OCI-LY3 (cell line): ENCODE results near the gene DSPP.

Experiments
- H2AFZ ChIP-seq: fragments of 200-600, 300-600 bp; shearing (Covaris generic); 2 replicates; pipeline ENCODE4 v1.6.0; 2014; ENCODE audit warnings: antibody characterized with exemption, low read depth, low read length
- H3K27ac ChIP-seq: fragments of 200-600, 300-600 bp; sonication (generic); 2 replicates; pipeline ENCODE4 v1.5.1; 2014; ENCODE audit warnings: mild to moderate bottlenecking, low read length, moderate library complexity, mixed read lengths
- H3K27me3 ChIP-seq: fragments of 200-600, 300-600 bp; sonication (generic); 2 replicates; pipeline ENCODE4 v1.6.1; 2014; ENCODE audit warnings: low read depth, low read length, mixed read lengths
- H3K36me3 ChIP-seq: fragments of 200-600, 300-600 bp; sonication (generic); replicated peaks from 2 replicates; pipeline ENCODE3; 2014; ENCODE audit warnings: low read depth, low read length, mixed read lengths
- H3K4me1 ChIP-seq: fragments of 300-600, 200-600 bp; sonication (generic); 2 replicates; pipeline ENCODE4 v1.6.1; 2014; ENCODE audit warnings: low read length, mixed read lengths
- H3K4me2 ChIP-seq: fragments of 200-600, 300-600 bp; sonication (generic); 2 replicates; pipeline ENCODE4 v1.6.1; 2014; ENCODE audit warnings: low read length, mixed read lengths
- H3K4me3 ChIP-seq: fragments of 300-600, 200-600 bp; sonication (generic); 2 replicates; pipeline ENCODE4 v1.5.1; 2014; ENCODE audit warnings: antibody characterized with exemption, mild to moderate bottlenecking, low read length, moderate library complexity
- H3K79me2 ChIP-seq: fragments of 300-600, 200-600 bp; shearing (Covaris generic); 2 replicates; pipeline ENCODE4 v1.6.1; 2014; ENCODE audit warnings: mild to moderate bottlenecking, low read length, mixed read lengths
- H3K9ac ChIP-seq: fragments of 300-600, 200-600 bp; shearing (Covaris generic); 2 replicates; pipeline ENCODE4 v1.6.0; 2014; ENCODE audit warnings: mild to moderate bottlenecking, low read length, moderate library complexity
- H3K9me3 ChIP-seq: fragments of 200-600, 300-600 bp; shearing (Covaris generic); 2 replicates; pipeline ENCODE4 v1.6.1; 2014; ENCODE audit warnings: low read length, mixed read lengths; ENCODE audit not compliant: insufficient read depth
- H4K20me1 ChIP-seq: fragments of 200-600, 300-600 bp; sonication (generic); 2 replicates; pipeline ENCODE4 v1.6.1; 2016; ENCODE audit warnings: low read length, mixed read lengths; ENCODE audit not compliant: insufficient read depth
- EZH2phosphoT487 ChIP-seq: fragments of 200-600 bp; shearing (Covaris generic); IDR thresholded peaks from 2 replicates; pipeline ENCODE4 v1.6.1; 2018; ENCODE audit warnings: antibody characterized with exemption, mixed run types, low read depth
- TF ChIP-seq, protein P1 (sequence below): fragments of 200-600, 300-600 bp; sonication (generic); IDR thresholded peaks from 2 replicates; pipeline ENCODE4 v1.5.1; 2014; ENCODE audit warnings: antibody characterized with exemption, low read length, low read depth

DSPP gene

GRCh38 chr4:87633243-87633642 lies 24.9 kb downstream of the DSPP start:
- H3K79me2 ChIP-seq: no peaks in the 10 kb centered on the region
- H3K9me3 ChIP-seq: no peaks in the 10 kb centered on the region
- H2AFZ ChIP-seq: no peak overlapping the region
- no peak overlapping the region for H3K9ac ChIP-seq
- no peaks in the 10 kb centered on the region for H3K4me1 ChIP-seq
- no peak overlapping the region for H3K4me2 ChIP-seq
- no peaks in the 10 kb centered on the region for H3K27me3 ChIP-seq
- TF ChIP-seq EZH2phosphoT487: no peak
- H3K27ac ChIP-seq: no peak overlapping the region
- H3K36me3 ChIP-seq: no peaks in the 10 kb centered on the region
- no peaks in the 10 kb centered on the region for H4K20me1 ChIP-seq
- H3K4me3 ChIP-seq: no peak overlapping the region

DNA sequence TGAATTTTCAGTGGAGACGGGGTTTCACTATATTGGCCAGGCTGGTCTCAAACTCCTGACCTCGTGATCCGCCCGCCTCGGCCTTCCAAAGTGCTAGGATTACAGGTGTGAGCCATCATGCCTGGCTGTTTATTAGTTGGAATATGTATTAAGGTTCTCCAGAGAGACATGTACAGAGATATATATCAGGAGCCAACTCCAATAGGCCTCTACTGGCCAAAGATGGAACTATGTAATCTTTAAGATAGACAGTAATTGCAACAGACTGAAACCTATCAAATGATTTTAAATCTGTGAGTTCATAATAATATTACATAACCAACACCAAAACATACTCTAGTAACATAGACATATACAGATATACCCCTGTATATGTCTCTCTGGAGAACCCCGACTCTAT lies 36.0 kb downstream of the DSPP start:
- Histone ChIP-seq H3K4me2 (no peak overlapping the region), H3K9me3 (no peaks in the 10 kb centered on the region), H3K27me3 (no peaks in the 10 kb centered on the region), H3K9ac (no peak overlapping the region), H3K79me2 (no peaks in the 10 kb centered on the region), H3K36me3 (no peaks in the 10 kb centered on the region), H4K20me1 (no peaks in the 10 kb centered on the region), H2AFZ (no peak overlapping the region), H3K4me3 (no peak overlapping the region), H3K27ac (no peak overlapping the region), H3K4me1 (no peaks in the 10 kb centered on the region)
- TF ChIP-seq EZH2phosphoT487: no peak
- TF ChIP-seq, protein P1, sequence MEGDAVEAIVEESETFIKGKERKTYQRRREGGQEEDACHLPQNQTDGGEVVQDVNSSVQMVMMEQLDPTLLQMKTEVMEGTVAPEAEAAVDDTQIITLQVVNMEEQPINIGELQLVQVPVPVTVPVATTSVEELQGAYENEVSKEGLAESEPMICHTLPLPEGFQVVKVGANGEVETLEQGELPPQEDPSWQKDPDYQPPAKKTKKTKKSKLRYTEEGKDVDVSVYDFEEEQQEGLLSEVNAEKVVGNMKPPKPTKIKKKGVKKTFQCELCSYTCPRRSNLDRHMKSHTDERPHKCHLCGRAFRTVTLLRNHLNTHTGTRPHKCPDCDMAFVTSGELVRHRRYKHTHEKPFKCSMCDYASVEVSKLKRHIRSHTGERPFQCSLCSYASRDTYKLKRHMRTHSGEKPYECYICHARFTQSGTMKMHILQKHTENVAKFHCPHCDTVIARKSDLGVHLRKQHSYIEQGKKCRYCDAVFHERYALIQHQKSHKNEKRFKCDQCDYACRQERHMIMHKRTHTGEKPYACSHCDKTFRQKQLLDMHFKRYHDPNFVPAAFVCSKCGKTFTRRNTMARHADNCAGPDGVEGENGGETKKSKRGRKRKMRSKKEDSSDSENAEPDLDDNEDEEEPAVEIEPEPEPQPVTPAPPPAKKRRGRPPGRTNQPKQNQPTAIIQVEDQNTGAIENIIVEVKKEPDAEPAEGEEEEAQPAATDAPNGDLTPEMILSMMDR: peak; percentile 15

DNA sequence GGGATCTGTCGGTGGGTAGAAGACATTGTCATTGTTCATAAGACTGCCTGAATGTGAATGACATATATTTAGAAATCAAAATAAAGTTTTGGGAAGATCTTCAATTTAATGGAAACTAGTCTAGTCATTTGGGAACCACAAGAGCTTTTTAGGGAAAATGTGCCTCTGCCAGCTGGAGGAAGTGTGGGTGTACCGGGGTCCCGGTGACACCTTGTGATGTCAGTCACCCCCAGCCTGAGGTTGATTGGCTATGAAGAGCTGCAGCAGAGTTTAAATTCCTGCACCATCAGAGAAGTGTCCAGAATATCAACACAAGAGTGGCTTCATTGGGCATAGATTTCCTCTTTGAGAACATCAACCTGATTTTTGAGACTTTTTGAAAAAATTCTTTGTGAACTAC lies 41.7 kb downstream of the DSPP start, which contains the start of gene DMP1:
Gene DMP1 (plus strand): TSS at position 301 of the 400 bp plus-strand sequence. CDS start 6,213 bp downstream, outside the sequence.
- Histone ChIP-seq H3K9ac (no peak within 1 kb of the TSS), H4K20me1 (no peaks in the 10 kb centered on the region), H3K9me3 (no peaks in the 10 kb centered on the region), H3K4me1 (no peaks in the 10 kb centered on the region), H2AFZ (no peak within 1 kb of the TSS), H3K4me2 (no peak within 1 kb of the TSS), H3K36me3 (no peaks in the 10 kb centered on the region), H3K79me2 (no peaks in the 10 kb centered on the region), H3K27ac (no peak within 1 kb of the TSS), H3K27me3 (no peaks in the 10 kb centered on the region), H3K4me3 (no peak within 1 kb of the TSS)
- TF ChIP-seq EZH2phosphoT487: no peak
- TF ChIP-seq, protein P1: no peak

GRCh38 chr4:87650938-87651337 lies 42.6 kb downstream of the DSPP start:
- no peak for TF ChIP-seq EZH2phosphoT487
- TF ChIP-seq, protein P1: no peak
- Histone ChIP-seq H2AFZ (no peak overlapping the region), H3K27me3 (no peaks in the 10 kb centered on the region), H4K20me1 (no peaks in the 10 kb centered on the region), H3K4me1 (no peaks in the 10 kb centered on the region), H3K9ac (no peak overlapping the region), H3K36me3 (no peaks in the 10 kb centered on the region), H3K9me3 (no peaks in the 10 kb centered on the region), H3K79me2 (no peaks in the 10 kb centered on the region), H3K4me3 (no peak overlapping the region), H3K27ac (no peak overlapping the region), H3K4me2 (no peak overlapping the region)

GRCh38 chr4:87651941-87652340 lies 43.6 kb downstream of the DSPP start:
- H3K79me2 ChIP-seq: no peaks in the 10 kb centered on the region
- no peak overlapping the region for H2AFZ ChIP-seq

More at GRCh38 chr4:87651941-87652340, 43.6 kb downstream of the DSPP start:
- Histone ChIP-seq H3K9ac (no peak overlapping the region), H3K4me2 (no peak overlapping the region), H3K27ac (no peak overlapping the region), H3K4me1 (no peaks in the 10 kb centered on the region), H3K4me3 (no peak overlapping the region), H3K36me3 (no peaks in the 10 kb centered on the region), H3K27me3 (no peaks in the 10 kb centered on the region), H4K20me1 (no peaks in the 10 kb centered on the region), H3K9me3 (no peaks in the 10 kb centered on the region)
- TF ChIP-seq, protein P1: no peak
- TF ChIP-seq EZH2phosphoT487: no peak
